ENCODE data around the gene DHRS9.

Gene DHRS9

DNA sequence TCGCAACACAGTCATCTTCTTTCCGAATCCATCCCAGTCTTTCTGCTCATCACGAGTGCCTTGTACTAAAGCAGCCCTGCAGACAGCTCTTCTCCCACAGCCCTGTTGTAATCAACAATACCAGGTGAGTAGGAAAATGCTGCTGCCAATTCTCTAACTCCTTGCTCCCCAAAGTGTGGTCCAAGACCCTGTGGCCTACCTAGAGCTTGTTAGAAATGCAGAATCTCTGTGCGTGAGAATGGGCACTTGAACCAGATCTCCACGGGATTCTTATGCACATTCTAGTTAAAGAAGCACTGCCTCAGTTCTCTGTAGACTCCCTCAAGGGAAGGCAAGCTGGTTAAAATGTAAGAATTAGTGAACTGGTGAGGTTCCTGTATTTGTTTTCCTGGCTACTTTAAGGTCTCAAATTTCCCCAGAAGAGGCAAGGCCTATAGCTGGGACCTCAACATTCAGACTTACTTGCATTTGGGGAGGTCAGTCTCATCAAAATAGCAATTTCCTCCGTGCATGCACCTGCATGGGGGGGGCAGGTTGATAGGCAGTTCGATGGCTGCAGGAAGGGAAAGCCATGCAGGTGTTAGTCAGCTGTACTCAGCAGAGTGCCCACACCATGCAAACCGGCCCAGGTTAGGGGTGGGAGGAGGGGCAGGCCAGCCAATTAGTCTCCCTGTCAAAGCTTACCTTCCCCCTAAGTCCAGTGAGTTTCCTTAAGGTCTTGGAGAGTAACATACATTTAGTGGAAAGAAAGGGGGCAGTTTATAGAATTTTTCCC is 70.8 kb downstream of the DHRS9 start:
- no peak overlapping the region for H3K9ac ChIP-seq (ENCODE audit: low read length)
- no peak overlapping the region for H3K4me2 ChIP-seq (ENCODE audit: low read length)
- peaks cover 0 to 2% of the 10 kb centered on the region in 2 experiments for H3K36me3 ChIP-seq (ENCODE audit: control insufficient read depth in 1 of 2, insufficient read depth in 2 of 2, low read length in 2 of 2)
- H3K79me2 ChIP-seq (ENCODE audit: control insufficient read depth, insufficient read depth, low read length, poor library complexity) = no peaks in the 10 kb centered on the region
- H4K91ac ChIP-seq (ENCODE audit: low read depth, low read length) = no peak overlapping the region
- H3K4me1 ChIP-seq (ENCODE audit: control insufficient read depth in 1 of 2, insufficient read depth in 2 of 2, low read length in 2 of 2) = peaks cover 2 to 3% of the 10 kb centered on the region in 2 experiments
- no peak overlapping the region for H2BK120ac ChIP-seq (ENCODE audit: insufficient read depth, low read length, poor library complexity)
- no peak overlapping the region for H3K4ac ChIP-seq (ENCODE audit: low read depth, low read length)
- no CpG with 5 or more reads among the region's 8 CpGs for WGBS (ENCODE audit: extremely low coverage, insufficient coverage, insufficient read length)
- DNase-seq = no peak
- no peaks in the 10 kb centered on the region for H3K79me1 ChIP-seq (ENCODE audit: low read length)
- H4K12ac ChIP-seq (ENCODE audit: low read depth, low read length) = no peak overlapping the region
- H2BK12ac ChIP-seq (ENCODE audit: low read length) = no peak overlapping the region
- H2AFZ ChIP-seq (ENCODE audit: insufficient read depth, low read length, poor library complexity) = no peak overlapping the region
- no peaks in the 10 kb centered on the region for H3K9me3 ChIP-seq (ENCODE audit: insufficient read depth, low read depth, low read length)
- H4K8ac ChIP-seq (ENCODE audit: low read depth, low read length) = no peak overlapping the region
- no peak overlapping the region for H2BK5ac ChIP-seq (ENCODE audit: low read depth, low read length, poor library complexity)
- no peak overlapping the region for H3K23ac ChIP-seq (ENCODE audit: low read length)
- H3K27ac ChIP-seq (ENCODE audit: low read depth, low read length) = no peak overlapping the region
- no peak overlapping the region for H2AK5ac ChIP-seq (ENCODE audit: low read length)
- H3K14ac ChIP-seq (ENCODE audit: low read length) = no peak overlapping the region
- no peaks in the 10 kb centered on the region for H3K27me3 ChIP-seq (ENCODE audit: insufficient read depth, low read length)
- H3K18ac ChIP-seq (ENCODE audit: low read length) = no peak overlapping the region
- H3K4me3 ChIP-seq (ENCODE audit: low read depth, low read length) = no peak overlapping the region

DNA sequence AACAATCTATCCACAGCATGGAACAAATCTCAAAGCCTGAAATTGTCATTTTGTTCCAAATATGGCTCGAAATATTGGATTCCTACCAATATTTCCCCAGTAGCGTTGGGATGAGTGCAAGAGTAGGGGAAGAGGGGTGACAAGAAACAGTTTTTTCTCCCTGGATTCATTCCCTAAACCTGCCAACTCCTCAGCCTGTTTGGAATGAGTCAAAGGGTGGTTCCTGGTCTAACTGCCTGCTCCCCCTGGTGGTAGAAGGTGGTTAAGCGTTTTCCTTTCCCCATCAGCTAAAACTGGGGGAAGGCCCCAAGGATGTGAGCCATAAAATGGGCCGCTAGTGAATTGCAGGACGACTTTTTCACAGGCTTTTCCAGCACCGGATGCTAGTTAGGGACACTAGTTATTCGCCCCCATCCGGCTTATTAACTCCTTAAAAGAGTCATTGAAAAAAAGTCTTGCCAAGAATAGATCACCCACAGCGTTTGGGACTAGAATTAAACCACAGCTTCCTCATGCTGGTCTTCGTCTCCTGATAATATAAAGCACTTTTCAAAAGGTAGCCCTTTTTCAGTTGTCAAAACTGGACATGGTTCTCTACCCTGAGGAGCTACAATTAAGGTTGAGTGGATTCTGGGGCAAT is 72.5 kb downstream of the DHRS9 start:
- Histone ChIP-seq H3K9ac (ENCODE audit: low read length) (no peak overlapping the region), H4K12ac (ENCODE audit: low read depth, low read length) (no peak overlapping the region), H3K27me3 (ENCODE audit: insufficient read depth, low read length) (no peaks in the 10 kb centered on the region), H3K4me1 (ENCODE audit: control insufficient read depth in 1 of 2, insufficient read depth in 2 of 2, low read length in 2 of 2) (peaks cover 2 to 3% of the 10 kb centered on the region in 2 experiments), H2BK5ac (ENCODE audit: low read depth, low read length, poor library complexity) (no peak overlapping the region), H4K91ac (ENCODE audit: low read depth, low read length) (no peak overlapping the region), H3K36me3 (ENCODE audit: control insufficient read depth in 1 of 2, insufficient read depth in 2 of 2, low read length in 2 of 2) (peaks cover 0 to 2% of the 10 kb centered on the region in 2 experiments), H3K79me1 (ENCODE audit: low read length) (no peaks in the 10 kb centered on the region), H3K27ac (ENCODE audit: low read depth, low read length) (no peak overlapping the region), H2BK120ac (ENCODE audit: insufficient read depth, low read length, poor library complexity) (no peak overlapping the region), H2AK5ac (ENCODE audit: low read length) (no peak overlapping the region), H2BK12ac (ENCODE audit: low read length) (no peak overlapping the region), H3K9me3 (ENCODE audit: insufficient read depth, low read depth, low read length) (no peaks in the 10 kb centered on the region), H3K4me3 (ENCODE audit: low read depth, low read length) (no peak overlapping the region), H3K14ac (ENCODE audit: low read length) (no peak overlapping the region), H3K4ac (ENCODE audit: low read depth, low read length) (no peak overlapping the region), H4K8ac (ENCODE audit: low read depth, low read length) (no peak overlapping the region), H3K23ac (ENCODE audit: low read length) (no peak overlapping the region), H3K4me2 (ENCODE audit: low read length) (no peak overlapping the region), H3K79me2 (ENCODE audit: control insufficient read depth, insufficient read depth, low read length, poor library complexity) (no peaks in the 10 kb centered on the region), H3K18ac (ENCODE audit: low read length) (no peak overlapping the region), H2AFZ (ENCODE audit: insufficient read depth, low read length, poor library complexity) (no peak overlapping the region)
- no CpG with 5 or more reads among the region's 10 CpGs for WGBS (ENCODE audit: extremely low coverage, insufficient coverage, insufficient read length)
- DNase-seq = peak; percentile 43 to 77

DNA sequence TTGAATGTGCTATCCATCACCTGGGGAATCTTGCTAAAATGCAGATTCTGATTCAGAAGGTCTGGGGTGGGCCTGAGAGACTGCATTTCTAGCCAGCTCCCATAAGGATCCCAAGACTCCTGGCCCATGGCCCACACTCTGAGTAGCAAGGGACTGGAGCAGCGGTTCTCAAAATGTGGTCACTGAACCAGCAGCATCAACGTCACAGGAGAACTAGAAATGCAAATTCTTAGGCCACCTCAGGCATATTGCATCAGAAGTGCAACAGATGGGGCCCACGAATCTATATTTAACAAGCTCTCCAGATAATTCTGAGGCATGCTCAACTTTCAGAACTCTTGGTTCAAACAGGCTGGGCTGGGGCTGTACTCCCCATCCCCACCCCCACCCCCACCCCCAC is 74.6 kb downstream of the DHRS9 start:
- Histone ChIP-seq H3K9ac (ENCODE audit: low read length) (no peak overlapping the region), H3K79me1 (ENCODE audit: low read length) (no peaks in the 10 kb centered on the region), H4K91ac (ENCODE audit: low read depth, low read length) (no peak overlapping the region), H3K9me3 (ENCODE audit: insufficient read depth, low read depth, low read length) (no peaks in the 10 kb centered on the region), H3K23ac (ENCODE audit: low read length) (no peak overlapping the region), H3K27ac (ENCODE audit: low read depth, low read length) (no peak overlapping the region), H3K27me3 (ENCODE audit: insufficient read depth, low read length) (no peaks in the 10 kb centered on the region), H3K4me2 (ENCODE audit: low read length) (no peak overlapping the region), H2BK12ac (ENCODE audit: low read length) (no peak overlapping the region), H3K14ac (ENCODE audit: low read length) (no peak overlapping the region), H2BK120ac (ENCODE audit: insufficient read depth, low read length, poor library complexity) (no peak overlapping the region), H3K36me3 (ENCODE audit: control insufficient read depth in 1 of 2, insufficient read depth in 2 of 2, low read length in 2 of 2) (peaks cover 0 to 2% of the 10 kb centered on the region in 2 experiments), H3K79me2 (ENCODE audit: control insufficient read depth, insufficient read depth, low read length, poor library complexity) (no peaks in the 10 kb centered on the region), H2AFZ (ENCODE audit: insufficient read depth, low read length, poor library complexity) (no peak overlapping the region), H3K4me3 (ENCODE audit: low read depth, low read length) (no peak overlapping the region), H2BK5ac (ENCODE audit: low read depth, low read length, poor library complexity) (no peak overlapping the region), H2AK5ac (ENCODE audit: low read length) (no peak overlapping the region), H4K8ac (ENCODE audit: low read depth, low read length) (no peak overlapping the region), H3K4ac (ENCODE audit: low read depth, low read length) (no peak overlapping the region), H4K12ac (ENCODE audit: low read depth, low read length) (no peak overlapping the region), H3K4me1 (ENCODE audit: control insufficient read depth in 1 of 2, insufficient read depth in 2 of 2, low read length in 2 of 2) (no peaks in the 10 kb centered on the region), H3K18ac (ENCODE audit: low read length) (no peak overlapping the region)
- no CpG with 5 or more reads among the region's 3 CpGs for WGBS (ENCODE audit: extremely low coverage, insufficient coverage, insufficient read length)
- no peak for DNase-seq

All from trophoblast cell (in vitro differentiated cells and primary cell).